ENCODE results near the gene DCST1. TPM values are rescaled to one million over a fixed set of nuclear protein-coding genes. Genes with fewer than 3 reads are reported as not detected.

DCST1 gene
- total and polyA plus RNA-seq, 2 donors (not counting 1 experiment from before 2014, with no cell fraction given), result not detected

- Histone ChIP-seq H3K9me3 (ENCODE audit: control insufficient read depth, insufficient read depth, low read depth, low read length) (no peaks in the 10 kb centered on the region), H3K79me2 (ENCODE audit: control insufficient read depth, insufficient read depth, low read length) (no peaks in the 10 kb centered on the region), H2AFZ (ENCODE audit: low read length) (no peak overlapping the region), H3K36me3 (ENCODE audit: control insufficient read depth, insufficient read depth, low read length) (no peaks in the 10 kb centered on the region), H3K27ac (ENCODE audit: insufficient read depth, low read length) (no peak overlapping the region), H3K4me3 (replicated peaks in 1 of 4; ENCODE audit: control extremely low read depth in 1 of 4, insufficient read depth in 1 of 4, low read depth in 3 of 4, low read length in 4 of 4) (peak overlapping the region in 3 of 4 experiments; percentile 50 to 57 (median 54)), H3K4me1 (ENCODE audit: control insufficient read depth, extremely low read depth, insufficient read depth, low read length) (peaks cover 5% of the 10 kb centered on the region), H3K27me3 (ENCODE audit: control insufficient read depth, insufficient read depth, low read length) (peaks cover 14% of the 10 kb centered on the region), H4K20me1 (ENCODE audit: control insufficient read depth, extremely low read depth, insufficient read depth, low read length) (no peaks in the 10 kb centered on the region), H3K9ac (ENCODE audit: insufficient read depth, low read length) (peak overlapping the region; percentile 30), H3K4me2 (ENCODE audit: extremely low read depth, insufficient read depth, low read length) (peak overlapping the region; percentile 87)
- no peak for DNase-seq (ENCODE audit: low read depth in 2 of 2)
- TF ChIP-seq EZH2 (IDR thresholded peaks at IDR 0.05; ENCODE audit: low read length, missing control alignments) (no peak), CTCF (conservative IDR thresholded peaks at IDR 0.05 in 1 of 2, IDR thresholded peaks at IDR 0.05 in 1 of 2; ENCODE audit: low read depth in 1 of 2, low read length in 2 of 2) (no peak)
Observed at GRCh38 chr1:155070158-155070621, 36.6 kb downstream of the DCST1 start.

- peak overlapping the region in 3 of 4 experiments; percentile 50 to 57 (median 54) for H3K4me3 ChIP-seq (replicated peaks in 1 of 4; ENCODE audit: control extremely low read depth in 1 of 4, insufficient read depth in 1 of 4, low read depth in 3 of 4, low read length in 4 of 4)
- no peaks in the 10 kb centered on the region for H3K36me3 ChIP-seq (ENCODE audit: control insufficient read depth, insufficient read depth, low read length)
- no peaks in the 10 kb centered on the region for H3K9me3 ChIP-seq (ENCODE audit: control insufficient read depth, insufficient read depth, low read depth, low read length)
- no peak overlapping the region for H3K27ac ChIP-seq (ENCODE audit: insufficient read depth, low read length)
- peaks cover 5% of the 10 kb centered on the region for H3K4me1 ChIP-seq (ENCODE audit: control insufficient read depth, extremely low read depth, insufficient read depth, low read length)
- H2AFZ ChIP-seq (ENCODE audit: low read length), result peak overlapping the region; percentile 74
- peak overlapping the region; percentile 87 for H3K4me2 ChIP-seq (ENCODE audit: extremely low read depth, insufficient read depth, low read length)
- peaks cover 15% of the 10 kb centered on the region for H3K27me3 ChIP-seq (ENCODE audit: control insufficient read depth, insufficient read depth, low read length)
- H3K79me2 ChIP-seq (ENCODE audit: control insufficient read depth, insufficient read depth, low read length), result no peaks in the 10 kb centered on the region
- DNase-seq (ENCODE audit: low read depth in 2 of 2), result peak; percentile 61 to 78
- no peak for TF ChIP-seq EZH2 (IDR thresholded peaks at IDR 0.05; ENCODE audit: low read length, missing control alignments)
- TF ChIP-seq CTCF (conservative IDR thresholded peaks at IDR 0.05 in 1 of 2, IDR thresholded peaks at IDR 0.05 in 1 of 2; ENCODE audit: low read depth in 1 of 2, low read length in 2 of 2), result peak in 1 of 2 donors; percentile 24
- H3K9ac ChIP-seq (ENCODE audit: insufficient read depth, low read length), result peak overlapping the region; percentile 30
- no peaks in the 10 kb centered on the region for H4K20me1 ChIP-seq (ENCODE audit: control insufficient read depth, extremely low read depth, insufficient read depth, low read length)
Observed at GRCh38 chr1:155070721-155071569, 37.3 kb downstream of the DCST1 start.

- H4K20me1 ChIP-seq (ENCODE audit: control insufficient read depth, extremely low read depth, insufficient read depth, low read length), result no peaks in the 10 kb centered on the region
- no peak overlapping the region for H3K27ac ChIP-seq (ENCODE audit: insufficient read depth, low read length)
- H3K9me3 ChIP-seq (ENCODE audit: control insufficient read depth, insufficient read depth, low read depth, low read length), result no peaks in the 10 kb centered on the region
- no peaks in the 10 kb centered on the region for H3K79me2 ChIP-seq (ENCODE audit: control insufficient read depth, insufficient read depth, low read length)
- H2AFZ ChIP-seq (ENCODE audit: low read length), result no peak overlapping the region
- DNase-seq (ENCODE audit: low read depth in 2 of 2), result no peak
- TF ChIP-seq CTCF (conservative IDR thresholded peaks at IDR 0.05 in 1 of 2, IDR thresholded peaks at IDR 0.05 in 1 of 2; ENCODE audit: low read depth in 1 of 2, low read length in 2 of 2) (no peak), EZH2 (IDR thresholded peaks at IDR 0.05; ENCODE audit: low read length, missing control alignments) (no peak)
- H3K9ac ChIP-seq (ENCODE audit: insufficient read depth, low read length), result no peak overlapping the region
- H3K4me1 ChIP-seq (ENCODE audit: control insufficient read depth, extremely low read depth, insufficient read depth, low read length), result peaks cover 5% of the 10 kb centered on the region
- H3K4me2 ChIP-seq (ENCODE audit: extremely low read depth, insufficient read depth, low read length), result no peak overlapping the region
- peaks cover 21% of the 10 kb centered on the region for H3K27me3 ChIP-seq (ENCODE audit: control insufficient read depth, insufficient read depth, low read length)
- no peaks in the 10 kb centered on the region for H3K36me3 ChIP-seq (ENCODE audit: control insufficient read depth, insufficient read depth, low read length)
- H3K4me3 ChIP-seq (replicated peaks in 1 of 4; ENCODE audit: control extremely low read depth in 1 of 4, insufficient read depth in 1 of 4, low read depth in 3 of 4, low read length in 4 of 4), result no peak overlapping the region
Observed at GRCh38 chr1:155071701-155072100, 38.1 kb downstream of the DCST1 start.
